ENCODE results near the gene SHOX.
"Not testable (repeated sequence)": the region's sequence is repeated elsewhere in the genome, so short reads cannot be mapped to it uniquely, and the experiment has no call there.

Gene SHOX

GRCh38 chrX:622802-623201, 7.8 kb upstream of the SHOX start:
- not testable (repeated sequence) for FAIRE-seq

DNA sequence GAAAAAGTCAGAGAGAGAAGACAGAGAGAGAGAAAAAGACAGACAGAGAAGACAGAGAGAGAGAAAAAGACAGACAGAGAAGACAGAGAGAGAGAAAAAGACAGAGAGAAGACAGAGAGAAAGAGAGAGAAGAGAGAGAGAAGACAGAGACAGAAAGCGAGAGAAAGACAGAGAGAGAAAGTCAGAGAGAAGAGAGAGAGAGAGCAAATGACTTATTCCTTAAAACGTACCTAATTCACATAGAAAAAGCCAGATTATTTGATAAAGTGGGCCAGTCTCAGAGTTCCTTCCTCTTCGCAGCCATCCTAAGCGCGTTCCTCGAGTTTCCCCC, 7.4 kb upstream of the SHOX start:
- no peak for FAIRE-seq

GRCh38 chrX:623599-624315, 6.8 kb upstream of the SHOX start:
- no peak for FAIRE-seq

GRCh38 chrX:625137-625691, 5.4 kb upstream of the SHOX start:
- FAIRE-seq = no peak

- not testable (repeated sequence) for FAIRE-seq
Measured at GRCh38 chrX:626047-626446, 4.5 kb upstream of the SHOX start.

DNA sequence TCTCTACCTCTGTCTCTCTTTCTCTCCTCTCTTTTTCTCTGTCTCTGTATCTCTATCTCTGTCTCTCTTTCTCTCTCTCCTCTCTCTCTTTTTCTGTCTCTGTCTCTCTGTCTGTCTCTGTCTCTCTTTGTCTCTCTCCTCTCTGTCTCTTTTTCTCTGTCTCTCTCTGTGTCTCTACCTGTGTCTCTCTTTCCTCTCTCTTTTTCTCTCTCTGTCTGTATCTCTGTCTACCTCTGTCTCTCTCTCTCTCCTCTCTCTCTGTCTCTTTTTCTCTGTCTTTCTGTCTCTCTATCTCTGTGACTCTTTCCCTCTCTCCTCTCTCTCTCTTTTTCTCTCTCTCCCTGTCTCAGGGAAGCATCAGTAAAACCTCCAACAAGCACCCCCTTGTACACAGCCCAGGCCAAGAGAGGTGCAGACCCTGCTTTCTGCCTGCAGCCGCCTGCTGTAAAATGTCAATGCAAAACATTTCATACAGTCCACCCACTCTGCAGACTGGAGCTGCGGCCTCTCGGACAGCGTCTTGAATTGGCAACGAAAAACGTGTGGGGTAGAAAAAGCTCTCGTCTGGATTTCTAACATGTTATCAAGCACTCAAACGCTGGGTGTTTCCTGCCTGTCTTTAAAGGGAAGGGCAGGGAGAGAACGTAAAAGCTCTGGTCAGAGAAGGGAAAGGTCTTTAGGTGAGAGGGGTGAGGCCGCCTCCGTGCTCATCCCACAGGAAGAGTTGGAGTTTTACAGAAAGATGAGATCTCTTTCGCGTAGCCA, 3.7 kb upstream of the SHOX start:
- FAIRE-seq = no peak

GRCh38 chrX:627510-627981, 3.0 kb upstream of the SHOX start:
- FAIRE-seq = no peak

DNA sequence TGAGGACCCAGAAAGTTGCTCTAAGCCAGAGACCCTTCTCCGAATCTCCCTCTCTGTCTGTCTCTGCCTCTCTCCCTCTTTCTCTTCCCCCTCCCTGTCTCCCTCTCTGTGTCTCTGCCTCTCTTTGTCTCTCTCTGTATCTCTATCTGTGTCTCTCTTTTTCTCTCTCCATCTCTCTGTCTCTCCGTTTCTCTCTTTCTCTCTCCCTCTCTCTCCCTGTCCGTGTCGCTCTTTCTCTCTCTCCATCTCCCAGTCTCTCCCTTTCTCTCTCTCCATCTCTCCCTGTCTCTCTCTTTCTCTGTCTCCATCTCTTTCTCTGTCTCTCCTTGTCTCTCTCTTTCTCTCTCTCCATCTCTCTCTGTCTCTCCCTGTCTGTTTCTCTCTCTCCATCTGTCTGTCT, 2.6 kb upstream of the SHOX start:
- no peak for FAIRE-seq

- FAIRE-seq = no peak
Measured at GRCh38 chrX:629230-630006, 1.2 kb upstream of the SHOX start.

GRCh38 chrX:630007-630611, 482 bp upstream of the SHOX start:
- no peak for FAIRE-seq

- no peak for FAIRE-seq
Measured at GRCh38 chrX:631802-632365, 1.3 kb downstream of the SHOX start.

DNA sequence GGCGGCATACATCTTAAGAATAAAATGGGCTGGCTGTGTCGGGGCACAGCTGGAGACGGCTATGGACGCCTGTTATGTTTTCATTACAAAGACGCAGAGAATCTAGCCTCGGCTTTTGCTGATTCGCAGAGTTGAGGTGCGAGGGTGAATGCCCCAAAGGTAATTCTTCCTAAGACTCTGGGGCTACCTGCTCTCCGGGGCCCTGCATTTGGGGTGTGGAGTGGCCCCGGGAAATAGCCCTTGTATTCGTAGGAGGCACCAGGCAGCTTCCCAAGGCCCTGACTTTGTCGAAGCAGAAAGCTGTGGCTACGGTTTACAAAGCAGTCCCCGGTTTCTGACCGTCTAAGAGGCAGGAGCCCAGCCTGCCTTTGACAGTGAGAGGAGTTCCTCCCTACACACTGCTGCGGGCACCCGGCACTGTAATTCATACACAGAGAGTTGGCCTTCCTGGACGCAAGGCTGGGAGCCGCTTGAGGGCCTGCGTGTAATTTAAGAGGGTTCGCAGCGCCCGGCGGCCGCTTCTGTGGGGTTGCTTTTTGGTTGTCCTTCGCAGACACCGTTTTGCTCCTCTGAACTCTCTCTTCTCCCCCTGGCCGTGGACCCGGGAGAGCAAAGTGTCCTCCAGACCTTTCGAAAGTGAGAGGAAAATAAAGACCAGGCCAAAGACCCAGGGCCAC, 1.9 kb downstream of the SHOX start:
- FAIRE-seq = no peak

DNA sequence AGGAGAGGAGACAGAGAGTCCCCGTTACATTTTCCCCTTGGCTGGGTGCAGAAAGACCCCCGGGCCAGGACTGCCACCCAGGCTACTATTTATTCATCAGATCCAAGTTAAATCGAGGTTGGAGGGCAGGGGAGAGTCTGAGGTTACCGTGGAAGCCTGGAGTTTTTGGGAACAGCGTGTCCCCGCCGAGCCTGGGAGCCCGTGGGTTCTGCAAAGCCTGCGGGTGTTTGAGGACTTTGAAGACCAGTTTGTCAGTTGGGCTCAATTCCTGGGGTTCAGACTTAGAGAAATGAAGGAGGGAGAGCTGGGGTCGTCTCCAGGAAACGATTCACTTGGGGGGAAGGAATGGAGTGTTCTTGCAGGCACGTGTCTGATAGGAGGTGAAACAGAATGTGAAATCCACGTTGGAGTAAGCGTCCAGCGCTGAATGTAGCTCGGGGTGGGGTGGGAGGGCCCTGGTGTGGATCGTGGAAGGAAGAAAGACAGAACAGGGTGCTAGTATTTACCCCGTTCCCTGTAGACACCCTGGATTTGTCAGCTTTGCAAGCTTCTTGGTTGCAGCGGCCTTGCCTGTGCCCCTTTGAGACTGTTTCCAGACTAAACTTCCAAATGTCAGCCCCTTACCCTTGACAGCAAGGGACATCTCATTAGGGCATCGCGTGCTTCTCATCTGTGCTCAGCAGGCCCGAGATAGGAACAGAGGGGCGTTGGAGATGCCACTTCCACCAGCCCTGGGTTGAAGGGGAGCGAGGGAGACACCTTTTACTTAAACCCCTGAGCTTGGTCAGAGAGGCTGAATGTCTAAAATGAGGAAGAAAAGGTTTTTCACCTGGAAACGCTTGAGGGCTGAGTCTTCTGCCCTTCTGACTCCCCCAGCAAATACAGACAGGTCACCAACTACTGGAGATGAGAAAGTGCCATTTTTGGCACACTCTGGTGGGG, 2.7 kb downstream of the SHOX start:
- no peak for FAIRE-seq

DNA sequence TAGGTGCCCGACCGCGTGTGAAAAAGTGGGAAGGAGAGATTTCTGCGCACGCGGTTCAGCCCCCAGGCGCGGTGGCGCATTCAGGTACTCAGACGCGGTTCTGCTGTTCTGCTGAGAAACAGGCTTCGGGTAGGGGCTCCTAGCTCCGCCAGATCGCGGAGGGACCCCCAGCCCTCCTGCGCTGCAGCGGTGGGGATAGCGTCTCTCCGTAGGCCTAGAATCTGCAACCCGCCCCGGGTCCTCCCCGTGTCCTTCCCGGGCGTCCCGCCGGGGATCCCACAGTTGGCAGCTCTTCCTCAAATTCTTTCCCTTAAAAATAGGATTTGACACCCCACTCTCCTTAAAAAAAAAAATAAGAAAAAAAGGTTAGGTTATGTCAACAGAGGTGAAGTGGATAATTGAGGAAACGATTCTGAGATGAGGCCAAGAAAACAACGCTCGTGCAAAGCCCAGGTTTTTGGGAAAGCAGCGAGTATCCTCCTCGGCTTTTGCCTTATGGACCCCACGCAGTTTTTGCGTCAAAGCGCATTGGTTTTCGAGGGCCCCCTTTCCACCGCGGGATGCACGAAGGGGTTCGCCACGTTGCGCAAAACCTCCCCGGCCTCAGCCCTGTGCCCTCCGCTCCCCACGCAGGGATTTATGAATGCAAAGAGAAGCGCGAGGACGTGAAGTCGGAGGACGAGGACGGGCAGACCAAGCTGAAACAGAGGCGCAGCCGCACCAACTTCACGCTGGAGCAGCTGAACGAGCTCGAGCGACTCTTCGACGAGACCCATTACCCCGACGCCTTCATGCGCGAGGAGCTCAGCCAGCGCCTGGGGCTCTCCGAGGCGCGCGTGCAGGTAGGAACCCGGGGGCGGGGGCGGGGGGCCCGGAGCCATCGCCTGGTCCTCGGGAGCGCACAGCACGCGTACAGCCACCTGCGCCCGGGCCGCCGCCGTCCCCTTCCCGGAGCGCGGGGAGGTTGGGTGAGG, 3.7 kb downstream of the SHOX start:
- no peak for FAIRE-seq

GRCh38 chrX:635428-636090, 5.0 kb downstream of the SHOX start:
- FAIRE-seq = no peak

- FAIRE-seq = no peak
Measured at GRCh38 chrX:636981-637659, 6.5 kb downstream of the SHOX start.

DNA sequence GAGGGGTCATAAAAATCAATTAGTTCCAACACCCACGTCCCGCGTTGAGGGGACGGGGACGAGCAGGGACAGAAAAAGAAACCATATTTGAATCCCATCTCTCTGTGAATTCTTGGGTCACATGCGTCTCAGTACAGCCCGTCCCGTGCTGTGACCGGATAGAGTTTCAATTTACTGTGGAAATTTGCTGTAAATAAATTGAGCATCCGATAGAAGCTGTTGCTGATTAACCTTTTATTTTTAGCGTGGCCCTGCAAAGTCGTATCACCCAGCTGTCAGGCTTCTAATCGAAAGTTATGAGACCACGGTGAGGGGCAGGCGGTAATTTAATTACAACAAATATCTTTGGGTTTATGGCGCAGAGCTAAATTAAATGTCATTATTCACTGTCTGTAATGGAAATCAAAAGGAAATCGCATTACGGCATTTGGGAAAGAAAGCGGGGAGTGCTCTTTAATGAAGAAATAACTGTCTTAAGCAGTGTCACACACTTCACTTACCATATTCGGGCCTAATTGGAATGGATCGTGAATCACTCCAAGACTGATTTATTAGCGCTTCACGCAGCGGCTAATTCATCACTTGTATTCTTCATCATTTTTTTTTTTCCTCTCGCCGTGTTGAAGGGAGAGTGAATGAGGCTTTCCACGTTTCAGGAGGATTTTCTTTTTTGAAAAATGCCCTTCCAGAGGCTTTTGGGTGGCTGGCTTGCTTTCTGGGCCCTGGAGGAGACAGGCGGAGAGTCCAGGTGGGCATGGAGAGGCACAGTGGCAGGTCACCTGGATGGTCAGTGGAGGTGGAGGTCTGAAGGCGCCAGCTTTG, 7.3 kb downstream of the SHOX start:
- FAIRE-seq = no peak
